H1 (cell line): ENCODE measurements around the gene ZNF248. TPM values are rescaled to one million over a fixed set of nuclear protein-coding genes. Genes with fewer than 3 reads are reported as not detected.

Experiments
- CTCF ChIA-PET: fragments of 300-600 bp; sonication (Branson Sonifier 250); formaldehyde crosslinking; loops from one replicate; lab custom pipeline; 2021; ENCODE audit not compliant: partially characterized antibody; lab: Charles Lee
- POLR2A ChIA-PET: fragments of 300-600 bp; sonication (Branson Sonifier 250); formaldehyde crosslinking; loops from one replicate; lab custom pipeline; 2021; ENCODE audit warnings: inconsistent platforms; ENCODE audit not compliant: partially characterized antibody; lab: Charles Lee
- DNase-seq, 2 experiments: peaks; one replicate each; pipeline versions ENCODE4 v3.0.0 to v3.0.0-alpha.2; 2010 to 2022; ENCODE audit warnings: low spot score in 2 of 2, low read depth in 1 of 2, mixed read lengths in 1 of 2
- FAIRE-seq: peaks from 2 replicates; lab custom pipeline; 2011; peaks lifted over from hg19 to GRCh38; lab: Jason Lieb, UNC
- H2AFZ ChIP-seq: 2 replicates; pipeline ENCODE4 v1.8.1; 2012; ENCODE audit warnings: low read length, inconsistent platforms
- H2AK5ac ChIP-seq: 2 replicates; pipeline ENCODE4 v1.6.1; 2013; ENCODE audit warnings: low read depth, low read length
- H2BK120ac ChIP-seq: replicated peaks from 2 replicates; pipeline ENCODE3; 2013; ENCODE audit warnings: low read depth, low read length, inconsistent platforms
- H2BK12ac ChIP-seq: 2 replicates; pipeline ENCODE4 v1.6.1; 2013; ENCODE audit warnings: low read depth, low read length
- H2BK15ac ChIP-seq: 2 replicates; pipeline ENCODE4 v1.6.1; 2013; ENCODE audit warnings: low read length
- H2BK20ac ChIP-seq: 2 replicates; pipeline ENCODE4 v1.6.1; 2013; ENCODE audit warnings: low read length
- H2BK5ac ChIP-seq: 2 replicates; pipeline ENCODE4 v1.6.1; 2013; ENCODE audit warnings: low read depth, low read length
- H3K14ac ChIP-seq: 2 replicates; pipeline ENCODE4 v1.6.1; 2013; ENCODE audit warnings: inconsistent platforms; ENCODE audit not compliant: insufficient read length
- H3K18ac ChIP-seq: 2 replicates; pipeline ENCODE4 v1.6.1; 2013; ENCODE audit warnings: low read length; ENCODE audit errors: extremely low read depth
- H3K23ac ChIP-seq: 2 replicates; pipeline ENCODE4 v1.6.1; 2013; ENCODE audit warnings: inconsistent platforms; ENCODE audit not compliant: insufficient read length
- H3K23me2 ChIP-seq: 2 replicates; pipeline ENCODE4 v1.6.1; 2013; ENCODE audit warnings: low read depth, low read length
- H3K27ac ChIP-seq: 2 replicates; pipeline ENCODE4 v1.6.1; 2011; ENCODE audit warnings: low read depth, low read length, inconsistent platforms
- H3K27me3 ChIP-seq, 4 experiments: replicated peaks in 1 of 4; 1 replicate in 1 of 4; 2 replicates in 3 of 4; pipeline versions ENCODE4 v1.6.1 to v1.8.1; 2011 to 2013; ENCODE audit warnings: low read length in 3 of 4, mild to moderate bottlenecking in 3 of 4, inconsistent platforms in 2 of 4, mixed read lengths in 2 of 4, moderate library complexity in 1 of 4; ENCODE audit not compliant: control insufficient read depth in 3 of 4, insufficient read depth in 3 of 4; ENCODE audit errors: extremely low read depth in 1 of 4
- H3K36me3 ChIP-seq, 4 experiments: 2 replicates each; pipeline versions ENCODE4 v1.6.1 to v1.8.1; 2011 to 2013; ENCODE audit warnings: mild to moderate bottlenecking in 4 of 4, low read length in 3 of 4, moderate library complexity in 2 of 4, control low read depth in 1 of 4, inconsistent platforms in 1 of 4; ENCODE audit not compliant: insufficient read depth in 4 of 4, control insufficient read depth in 2 of 4
- H3K4ac ChIP-seq: replicated peaks from 2 replicates; pipeline ENCODE3; 2013; ENCODE audit warnings: low read length, low read depth, mixed read lengths, inconsistent platforms; ENCODE audit not compliant: insufficient read length
- H3K4me1 ChIP-seq, 4 experiments: replicated peaks in 1 of 4; 1 replicate in 1 of 4; 2 replicates in 3 of 4; pipeline versions ENCODE4 v1.6.1 to v1.8.1; 2011 to 2013; ENCODE audit warnings: low read length in 3 of 4, inconsistent platforms in 2 of 4, mixed read lengths in 1 of 4; ENCODE audit not compliant: insufficient read depth in 4 of 4, control insufficient read depth in 3 of 4
- H3K4me2 ChIP-seq, 2 experiments: 2 replicates each; pipeline versions ENCODE4 v1.6.1 to v1.8.1; 2011 to 2013; ENCODE audit warnings: low read depth in 2 of 2, low read length in 2 of 2, control low read depth in 1 of 2, inconsistent platforms in 1 of 2, mild to moderate bottlenecking in 1 of 2; ENCODE audit not compliant: insufficient read depth in 1 of 2
- H3K4me3 ChIP-seq, 4 experiments: fragments of 200-600, 300-600 bp in 1 of 4; sonication (generic), shearing (Covaris generic), sonication (Bioruptor Twin) in 1 of 4; 2 replicates each; pipeline versions ENCODE4 v1.5.1 to v1.8.1; 2011 to 2016; ENCODE audit warnings: low read length in 4 of 4, low read depth in 3 of 4, control low read depth in 2 of 4, inconsistent platforms in 2 of 4, mild to moderate bottlenecking in 2 of 4, mixed read lengths in 1 of 4, moderate library complexity in 1 of 4; ENCODE audit not compliant: insufficient read depth in 2 of 4; ENCODE audit errors: extremely low read depth in 1 of 4
- H3K56ac ChIP-seq: replicated peaks from 2 replicates; pipeline ENCODE3; 2013; ENCODE audit warnings: low read depth, mild to moderate bottlenecking, mixed read lengths, low read length, inconsistent platforms; ENCODE audit not compliant: insufficient read length
- H3K79me1 ChIP-seq: 2 replicates; pipeline ENCODE4 v1.6.1; 2013; ENCODE audit warnings: low read depth, low read length, control low read depth
- H3K79me2 ChIP-seq, 2 experiments: 2 replicates each; pipeline versions ENCODE4 v1.6.1 to v1.8.1; 2012 to 2013; ENCODE audit warnings: low read length in 2 of 2, mild to moderate bottlenecking in 2 of 2, inconsistent platforms in 1 of 2; ENCODE audit not compliant: insufficient read depth in 2 of 2, control insufficient read depth in 1 of 2
- H3K9ac ChIP-seq, 4 experiments: replicated peaks in 1 of 4; 1 replicate in 1 of 4; 2 replicates in 3 of 4; pipeline versions ENCODE4 v1.6.1 to v1.8.1; 2011 to 2013; ENCODE audit warnings: low read depth in 3 of 4, low read length in 3 of 4, control low read depth in 2 of 4, mild to moderate bottlenecking in 2 of 4, moderate library complexity in 2 of 4, inconsistent platforms in 1 of 4; ENCODE audit errors: extremely low read depth in 1 of 4
- H3K9me3 ChIP-seq, 2 experiments: 2 replicates each; pipeline versions ENCODE4 v1.6.1 to v1.8.1; 2012 to 2013; ENCODE audit warnings: mild to moderate bottlenecking in 2 of 2, moderate library complexity in 2 of 2, control low read depth in 1 of 2, inconsistent platforms in 1 of 2, low read depth in 1 of 2, low read length in 1 of 2, mixed read lengths in 1 of 2; ENCODE audit not compliant: insufficient read depth in 2 of 2
- H4K20me1 ChIP-seq, 2 experiments: replicated peaks in 1 of 2; 2 replicates each; pipeline versions ENCODE3 to v1.8.1; 2011 to 2013; ENCODE audit warnings: inconsistent platforms in 2 of 2, low read length in 2 of 2, mild to moderate bottlenecking in 1 of 2; ENCODE audit not compliant: insufficient read depth in 2 of 2, control insufficient read depth in 1 of 2
- H4K5ac ChIP-seq: 2 replicates; pipeline ENCODE4 v1.6.1; 2013; ENCODE audit warnings: low read length, low read depth, mixed read lengths, inconsistent platforms; ENCODE audit not compliant: insufficient read length
- H4K8ac ChIP-seq: 2 replicates; pipeline ENCODE4 v1.8.0; 2013; ENCODE audit warnings: mild to moderate bottlenecking, moderate library complexity, low read length, inconsistent platforms; ENCODE audit not compliant: insufficient read depth; ENCODE audit errors: extremely low read depth
- H4K91ac ChIP-seq: replicated peaks from 2 replicates; pipeline ENCODE3; 2013; ENCODE audit warnings: low read length, mixed read lengths, inconsistent platforms; ENCODE audit not compliant: insufficient read length
- BCL11A ChIP-seq, 2 experiments: IDR thresholded peaks; one replicate each; pipeline ENCODE4 v1.6.1; 2011; ENCODE audit warnings: low read depth in 2 of 2, low read length in 2 of 2, mild to moderate bottlenecking in 2 of 2
- BRCA1 ChIP-seq: IDR thresholded peaks from 2 replicates; pipeline ENCODE4 v1.6.1; 2012; ENCODE audit warnings: low read depth, low read length, improper control_type of control experiment
- CREB1 ChIP-seq: IDR thresholded peaks from 2 replicates; pipeline ENCODE4 v1.6.1; 2012; ENCODE audit warnings: inconsistent platforms
- CTBP2 ChIP-seq: IDR thresholded peaks from 2 replicates; pipeline ENCODE4 v1.7.0; 2011; ENCODE audit warnings: borderline replicate concordance, mild to moderate bottlenecking, moderate library complexity, mixed read lengths, low read length; ENCODE audit not compliant: insufficient read depth, insufficient read length
- EGR1 ChIP-seq: IDR thresholded peaks from 2 replicates; pipeline ENCODE4 v1.6.1; 2011; ENCODE audit warnings: low read depth, low read length, borderline replicate concordance
- NANOG ChIP-seq: IDR thresholded peaks from 2 replicates; pipeline ENCODE4 v1.6.1; 2011; ENCODE audit warnings: low read length, low read depth, mild to moderate bottlenecking, inconsistent platforms; ENCODE audit not compliant: insufficient read depth, poor library complexity, severe bottlenecking
- POLR2A ChIP-seq, 2 experiments: IDR thresholded peaks; 1 replicate in 1 of 2; 2 replicates in 1 of 2; pipeline ENCODE4 v1.6.1; 2011; ENCODE audit warnings: low read depth in 2 of 2, low read length in 2 of 2, mild to moderate bottlenecking in 2 of 2; ENCODE audit errors: control extremely low read depth in 1 of 2
- POU5F1 ChIP-seq: IDR thresholded peaks from 2 replicates; pipeline ENCODE4 v1.6.1; 2011; ENCODE audit warnings: low read depth, mild to moderate bottlenecking, low read length, moderate library complexity
- RFX5 ChIP-seq: IDR thresholded peaks from 2 replicates; pipeline ENCODE4 v1.6.1; 2011; ENCODE audit warnings: low read depth, low read length, improper control_type of control experiment, borderline replicate concordance
- YY1 ChIP-seq: IDR thresholded peaks from 2 replicates; pipeline ENCODE4 v1.6.1; 2011; ENCODE audit warnings: low read depth, mild to moderate bottlenecking, low read length
- WGBS, 2 experiments: shearing (Covaris generic) in 1 of 2; methylation state at CpG; one replicate each; pipeline versions ENCODE4 v1.1.6 to v1.1.7; 2013 to 2015; ENCODE audit warnings: low lambda C conversion rate in 2 of 2, mixed read lengths in 2 of 2, inconsistent platforms in 1 of 2, low coverage in 1 of 2, missing lambda C conversion rate in 1 of 2; ENCODE audit not compliant: insufficient replicate concordance in 2 of 2, insufficient coverage in 1 of 2, insufficient read length in 1 of 2; ENCODE audit errors: extremely low coverage in 1 of 2, missing lambda C conversion rate in 1 of 2; 5-methylcytosine and 5-hydroxymethylcytosine counted together
- polyA plus RNA-seq, 7 experiments: library from polyadenylated mRNA; depleted of rRNA in 3 of 7; stranded (reverse) in 5 of 7; unstranded in 2 of 7; fragments of >200 nt in 5 of 7; fragments of 200-250 nt in 2 of 7; gene quantifications; 1 replicate in 5 of 7; 2 replicates in 1 of 7; 4 replicates in 1 of 7; pipeline versions ENCODE4 v1.2.1 to v1.2.3, GENCODE V29; 2011 to 2013; ENCODE audit warnings: missing spikeins in 2 of 7, mixed read lengths in 2 of 7
- total RNA-seq: library from RNA; stranded (reverse); fragmentation: NEBNext Ultra II Directional; extraction: Animal tissue kit (Norgen Biotek cat#: 25700); gene quantifications from 2 replicates; pipeline ENCODE4 v1.2.1, GENCODE V29; 2021

Gene ZNF248
- total and polyA plus RNA-seq, 2 of the 8 experiments (the other 6 are each of a cell fraction or from before 2014, with no cell fraction given), result 9.1 TPM; not detected in 1

GRCh38 chr10:37780536-37780935 is 76.9 kb downstream of the ZNF248 start:
- Histone ChIP-seq H2BK20ac (no peak overlapping the region), H3K36me3 (peaks cover 0 to 3% (median 0%) of the 10 kb centered on the region in 4 experiments; a peak in 1 of 8 replicates), H2BK120ac (no peak overlapping the region), H4K5ac (no peak overlapping the region), H3K23ac (no peak overlapping the region), H3K79me1 (no peaks in the 10 kb centered on the region), H2AK5ac (no peak overlapping the region), H3K4me1 (no peaks in the 10 kb centered on the region), H3K56ac (no peak overlapping the region), H4K8ac (no peak overlapping the region), H3K23me2 (no peaks in the 10 kb centered on the region; the same call in 1 of the 2 replicates), H3K4ac (no peak overlapping the region), H4K91ac (no peak overlapping the region), H3K18ac (no peak overlapping the region), H3K14ac (no peak overlapping the region), H3K27ac (no peak overlapping the region), H3K79me2 (no peaks in the 10 kb centered on the region), H3K4me3 (no peak overlapping the region), H2BK5ac (no peak overlapping the region), H2BK15ac (no peak overlapping the region), H2AFZ (no peak overlapping the region), H3K9me3 (peaks cover 59 to 67% of the 10 kb centered on the region in 2 experiments), H3K4me2 (no peak overlapping the region), H2BK12ac (no peak overlapping the region), H4K20me1 (no peaks in the 10 kb centered on the region), H3K9ac (no peak overlapping the region), H3K27me3 (no peaks in the 10 kb centered on the region)
- TF ChIP-seq RFX5 (no peak), BRCA1 (no peak), EGR1 (no peak), CTBP2 (no peak), YY1 (no peak), CREB1 (no peak), BCL11A (IDR thresholded peaks at IDR 0.05; ENCODE audit: low read depth in 2 of 2, low read length in 2 of 2) (no peak), POU5F1 (no peak), NANOG (no peak), POLR2A (IDR thresholded peaks at IDR 0.05; ENCODE audit: control extremely low read depth in 1 of 2, low read depth in 2 of 2, low read length in 2 of 2) (no peak)
- DNase-seq (no peak), FAIRE-seq (no peak)
- POLR2A ChIA-PET, result no interaction called here
- CTCF ChIA-PET, result interaction anchor here (0.6 kb wide), 1 partner anchor 309 kb away, joined by 3 read pairs; no protein-coding TSS in a partner anchor
- WGBS, 2 experiments, result 94% methylated on average over 23 of the region's 32 CpGs; no CpG with 5 or more reads in 1 of the 2 experiments
